ENCODE data around the gene UNC13C. TPM values are rescaled to one million over a fixed set of nuclear protein-coding genes. Genes with fewer than 3 reads are reported as not detected.

The UNC13C gene
- total RNA-seq, 2 experiments from 2014 or later = not detected

DNA sequence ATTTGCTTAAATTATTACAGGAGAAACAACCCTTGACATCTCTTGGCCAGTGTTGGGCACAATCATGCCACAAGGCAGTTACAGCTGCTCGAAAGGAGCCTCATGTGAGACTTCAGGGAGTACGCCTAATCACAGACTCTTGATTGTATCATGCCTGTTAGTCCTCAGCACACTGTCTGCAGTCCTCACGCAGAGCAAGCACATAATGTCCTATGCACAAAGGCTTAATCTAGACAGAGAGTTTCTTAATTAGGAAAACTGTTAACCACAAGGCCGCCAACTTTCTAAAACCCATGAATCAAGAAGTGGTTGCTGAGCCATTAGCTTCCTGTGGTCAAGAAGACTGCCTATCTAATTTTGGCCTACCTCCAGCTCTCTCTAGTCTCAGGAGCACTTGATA, 172.0 kb downstream of the UNC13C start:
- Mint-ChIP-seq H3K4me3 (no peak overlapping the region), H3K27ac (no peak overlapping the region), H3K4me1 (ENCODE audit: low read depth) (no peaks in the 10 kb centered on the region), H3K9me3 (ENCODE audit: insufficient read depth) (no peaks in the 10 kb centered on the region), H3K36me3 (ENCODE audit: low read depth) (no peaks in the 10 kb centered on the region), H3K27me3 (ENCODE audit: low read depth) (no peaks in the 10 kb centered on the region)
- no peak for ATAC-seq
- DNase-seq = no peak
- ChIA-PET POLR2A (no interaction called here), CTCF (no interaction called here)

DNA sequence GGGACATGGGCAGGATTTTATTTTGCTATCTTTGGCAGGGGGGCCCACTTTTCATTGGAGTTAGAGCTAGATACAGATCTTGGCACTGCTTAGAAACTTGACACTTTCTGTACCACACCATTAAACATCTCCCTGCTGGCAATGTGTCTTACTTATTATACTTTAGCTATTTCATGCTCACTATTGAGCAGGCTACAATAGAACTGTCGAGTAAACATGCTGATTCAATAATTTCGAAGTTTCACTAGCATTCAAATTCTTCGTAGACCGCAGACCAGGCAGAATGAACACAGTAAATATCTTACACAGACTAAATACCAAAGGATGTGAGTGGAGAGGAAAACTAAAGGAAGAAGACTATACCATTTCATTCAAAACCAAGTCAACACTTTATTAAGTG, 180.8 kb downstream of the UNC13C start:
- Mint-ChIP-seq H3K9me3 (ENCODE audit: insufficient read depth) (no peaks in the 10 kb centered on the region), H3K27ac (no peak overlapping the region), H3K36me3 (ENCODE audit: low read depth) (no peaks in the 10 kb centered on the region), H3K4me3 (no peak overlapping the region), H3K27me3 (ENCODE audit: low read depth) (no peaks in the 10 kb centered on the region), H3K4me1 (ENCODE audit: low read depth) (no peaks in the 10 kb centered on the region)
- POLR2A ChIA-PET = no interaction called here
- CTCF ChIA-PET = no interaction called here
- ATAC-seq (no peak), DNase-seq (no peak)

DNA sequence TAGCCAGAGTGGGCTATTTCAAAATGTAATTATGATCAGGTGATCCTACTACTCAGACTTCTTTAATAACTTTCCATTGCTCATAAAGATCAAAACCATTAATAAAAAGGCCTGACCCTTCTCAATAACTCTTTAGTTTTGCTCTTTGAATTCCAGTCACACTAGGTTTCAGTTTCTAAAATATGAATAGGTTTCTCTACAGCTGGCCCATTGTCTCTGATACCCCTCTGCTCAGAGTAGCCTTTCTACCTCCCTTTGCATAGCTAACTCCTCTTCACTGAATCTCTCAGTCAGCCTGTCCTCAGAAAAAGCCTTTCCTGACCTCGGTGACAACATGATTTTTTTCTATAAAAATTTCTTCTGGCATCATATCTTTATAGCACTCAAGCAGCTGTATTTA, 209.1 kb downstream of the UNC13C start:
- ChIA-PET CTCF (no interaction called here), POLR2A (no interaction called here)
- DNase-seq (no peak), ATAC-seq (no peak)
- Mint-ChIP-seq H3K4me1 (ENCODE audit: low read depth) (no peaks in the 10 kb centered on the region), H3K27me3 (ENCODE audit: low read depth) (no peaks in the 10 kb centered on the region), H3K36me3 (ENCODE audit: low read depth) (no peaks in the 10 kb centered on the region), H3K27ac (no peak overlapping the region), H3K4me3 (no peak overlapping the region), H3K9me3 (ENCODE audit: insufficient read depth) (peaks cover 3% of the 10 kb centered on the region)

DNA sequence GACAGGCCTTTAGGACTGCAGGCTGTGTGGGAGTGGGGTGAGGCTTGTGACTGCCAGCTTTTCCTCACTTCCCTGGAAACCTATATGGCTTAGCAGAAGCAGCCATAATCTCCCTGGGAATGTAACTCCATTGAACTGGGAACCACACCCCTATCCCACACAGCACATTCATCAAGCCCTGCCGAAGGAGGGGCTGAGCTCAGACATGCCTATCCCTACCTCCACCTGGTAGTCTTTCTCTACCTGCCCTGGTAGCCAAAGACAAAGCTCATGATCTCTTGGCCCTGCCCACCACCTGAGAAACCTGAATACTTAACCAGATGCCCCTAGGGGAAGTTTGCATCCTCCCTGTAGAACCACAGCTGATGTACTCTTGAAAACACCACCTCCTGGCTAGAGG, 219.8 kb downstream of the UNC13C start:
- CTCF ChIA-PET = no interaction called here
- Mint-ChIP-seq H3K27ac (no peak overlapping the region), H3K4me3 (no peak overlapping the region), H3K4me1 (ENCODE audit: low read depth) (no peaks in the 10 kb centered on the region), H3K36me3 (ENCODE audit: low read depth) (no peaks in the 10 kb centered on the region), H3K9me3 (ENCODE audit: insufficient read depth) (peaks cover 4% of the 10 kb centered on the region), H3K27me3 (ENCODE audit: low read depth) (no peaks in the 10 kb centered on the region)
- no peak for DNase-seq
- POLR2A ChIA-PET = no interaction called here
- no peak for ATAC-seq

DNA sequence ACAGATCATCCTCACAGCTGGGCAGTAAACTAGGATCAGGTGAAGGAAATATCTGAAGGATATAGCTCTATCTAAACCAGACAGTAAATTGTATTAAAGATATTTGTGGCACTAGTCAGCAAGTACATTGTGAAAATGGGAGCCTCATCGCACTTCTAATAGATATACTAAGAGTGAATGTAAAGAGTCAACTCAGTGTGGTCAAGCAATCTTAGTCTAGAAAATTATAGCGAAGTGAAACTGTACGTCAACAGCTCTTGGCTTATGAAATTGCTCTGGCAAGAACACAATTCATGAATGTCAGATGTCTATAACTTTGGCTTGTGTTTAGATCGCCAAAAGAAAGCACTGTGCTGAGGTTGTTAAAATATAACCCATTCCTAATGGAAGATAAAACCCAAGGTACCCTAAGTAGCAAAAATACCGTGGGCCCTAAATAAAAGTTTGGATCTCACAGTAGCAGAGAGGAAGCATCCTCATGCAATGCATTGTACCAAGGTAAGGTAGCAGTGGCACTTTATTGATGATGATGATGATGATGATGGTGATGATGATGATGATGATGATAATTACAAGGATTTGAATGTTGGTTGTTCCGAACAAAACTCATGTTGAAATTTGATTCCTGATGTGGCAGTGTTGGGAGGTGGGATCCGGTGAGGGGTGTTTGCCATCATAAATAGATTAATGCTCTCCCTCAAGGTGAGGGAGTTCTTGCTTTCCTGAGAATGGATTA, 228.5 kb downstream of the UNC13C start:
- Mint-ChIP-seq H3K4me1 (ENCODE audit: low read depth) (no peaks in the 10 kb centered on the region), H3K4me3 (no peak overlapping the region), H3K36me3 (ENCODE audit: low read depth) (no peaks in the 10 kb centered on the region), H3K27me3 (ENCODE audit: low read depth) (no peaks in the 10 kb centered on the region), H3K9me3 (ENCODE audit: insufficient read depth) (no peaks in the 10 kb centered on the region), H3K27ac (no peak overlapping the region)
- CTCF ChIA-PET = no interaction called here
- ATAC-seq (no peak), DNase-seq (no peak)
- POLR2A ChIA-PET = no interaction called here

DNA sequence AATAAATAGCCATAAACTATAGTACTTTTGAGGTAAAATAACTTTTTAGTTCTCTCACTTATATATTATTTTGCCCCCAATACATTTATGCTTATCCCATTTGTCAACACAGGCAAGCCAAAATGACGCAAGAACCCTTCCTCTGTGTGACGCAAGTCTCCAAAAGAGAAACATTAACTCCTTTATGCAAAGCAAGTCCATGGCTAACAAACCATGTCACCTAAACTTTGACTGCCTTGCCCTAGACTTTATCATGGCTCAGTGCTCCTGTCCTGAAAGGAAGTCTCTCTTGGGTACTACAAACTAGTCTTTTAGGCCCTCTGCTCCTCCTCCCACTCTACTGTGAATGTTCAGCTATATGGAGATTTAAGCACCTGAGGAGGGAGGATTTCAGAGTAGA, 230.5 kb downstream of the UNC13C start:
- no peak for ATAC-seq
- Mint-ChIP-seq H3K9me3 (ENCODE audit: insufficient read depth) (no peaks in the 10 kb centered on the region), H3K27me3 (ENCODE audit: low read depth) (no peaks in the 10 kb centered on the region), H3K27ac (no peak overlapping the region), H3K36me3 (ENCODE audit: low read depth) (no peaks in the 10 kb centered on the region), H3K4me1 (ENCODE audit: low read depth) (no peaks in the 10 kb centered on the region), H3K4me3 (no peak overlapping the region)
- CTCF ChIA-PET = no interaction called here
- POLR2A ChIA-PET = no interaction called here
- no peak for DNase-seq

DNA sequence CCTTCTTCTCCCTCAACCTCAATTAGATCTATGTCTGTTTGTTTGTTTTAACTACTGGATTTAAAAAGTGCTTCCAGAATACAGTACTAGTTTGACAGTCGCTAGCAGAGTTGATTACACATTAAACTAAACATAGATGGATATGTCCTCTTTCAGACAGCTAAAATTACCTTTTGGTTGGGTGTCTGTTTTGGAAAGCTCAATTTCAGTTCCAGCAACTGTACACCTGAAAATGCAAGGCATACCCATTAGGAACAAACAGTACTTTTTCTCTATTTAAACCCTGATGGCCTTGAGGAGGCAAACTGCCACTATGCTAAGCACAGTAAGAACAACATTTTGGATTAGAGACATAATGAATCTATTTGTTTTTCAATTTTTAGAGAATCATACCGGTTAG, 234.4 kb downstream of the UNC13C start:
- H3K4me3 Mint-ChIP-seq = no peak overlapping the region
- H3K4me1 Mint-ChIP-seq (ENCODE audit: low read depth) = no peaks in the 10 kb centered on the region
- H3K27me3 Mint-ChIP-seq (ENCODE audit: low read depth) = no peaks in the 10 kb centered on the region
- ChIA-PET POLR2A (no interaction called here), CTCF (no interaction called here)
- no peak overlapping the region for H3K27ac Mint-ChIP-seq
- DNase-seq (no peak), ATAC-seq (no peak)
- no peaks in the 10 kb centered on the region for H3K9me3 Mint-ChIP-seq (ENCODE audit: insufficient read depth)
- H3K36me3 Mint-ChIP-seq (ENCODE audit: low read depth) = no peaks in the 10 kb centered on the region

DNA sequence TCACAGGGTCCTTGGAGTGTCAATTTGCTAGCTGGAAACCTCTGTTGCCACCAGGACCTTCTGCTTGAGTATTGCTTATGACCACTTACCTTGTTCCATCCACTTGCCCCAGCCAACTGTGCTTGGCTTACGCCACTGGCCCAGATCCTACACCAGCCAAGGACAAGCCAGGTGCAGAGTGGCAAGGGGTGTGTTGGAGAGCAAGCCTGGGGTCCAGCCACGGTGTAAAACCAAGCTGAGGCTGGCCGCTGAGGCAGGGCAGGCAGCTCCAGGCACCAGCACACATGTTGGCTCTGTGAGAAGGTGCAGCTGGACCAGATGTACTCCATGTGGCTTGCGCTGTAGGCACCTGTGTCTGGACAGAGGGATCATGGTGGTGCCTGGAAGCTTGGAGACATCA, 248.2 kb downstream of the UNC13C start:
- Mint-ChIP-seq H3K27me3 (ENCODE audit: low read depth) (no peaks in the 10 kb centered on the region), H3K4me3 (no peak overlapping the region), H3K27ac (no peak overlapping the region), H3K4me1 (ENCODE audit: low read depth) (no peaks in the 10 kb centered on the region), H3K36me3 (ENCODE audit: low read depth) (no peaks in the 10 kb centered on the region), H3K9me3 (ENCODE audit: insufficient read depth) (peaks cover 8% of the 10 kb centered on the region)
- no peak for ATAC-seq
- ChIA-PET POLR2A (no interaction called here), CTCF (no interaction called here)
- no peak for DNase-seq

DNA sequence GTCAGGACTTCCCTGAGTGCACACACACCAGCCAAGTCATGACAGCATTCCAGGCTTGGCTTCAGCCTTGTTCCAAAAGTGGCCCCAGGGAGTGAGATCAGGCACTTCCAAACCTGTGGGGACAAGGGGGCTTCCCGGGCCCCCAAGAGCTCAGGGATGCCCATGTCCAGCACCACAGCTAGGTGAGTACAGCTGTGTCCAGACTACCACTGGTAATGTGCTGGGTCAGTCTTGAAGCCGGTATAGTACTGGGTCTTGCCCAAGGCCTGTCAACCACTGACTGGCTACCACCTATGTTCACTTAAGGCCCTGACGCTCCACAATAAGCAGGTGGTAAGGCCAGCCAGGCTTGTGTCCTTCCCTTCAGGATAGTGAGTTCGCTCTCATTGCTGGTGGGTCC, 249.3 kb downstream of the UNC13C start:
- ATAC-seq = no peak
- Mint-ChIP-seq H3K27me3 (ENCODE audit: low read depth) (no peaks in the 10 kb centered on the region), H3K9me3 (ENCODE audit: insufficient read depth) (peaks cover 8% of the 10 kb centered on the region), H3K36me3 (ENCODE audit: low read depth) (no peaks in the 10 kb centered on the region), H3K4me3 (no peak overlapping the region), H3K4me1 (ENCODE audit: low read depth) (no peaks in the 10 kb centered on the region), H3K27ac (no peak overlapping the region)
- no peak for DNase-seq
- CTCF ChIA-PET = no interaction called here
- POLR2A ChIA-PET = no interaction called here

DNA sequence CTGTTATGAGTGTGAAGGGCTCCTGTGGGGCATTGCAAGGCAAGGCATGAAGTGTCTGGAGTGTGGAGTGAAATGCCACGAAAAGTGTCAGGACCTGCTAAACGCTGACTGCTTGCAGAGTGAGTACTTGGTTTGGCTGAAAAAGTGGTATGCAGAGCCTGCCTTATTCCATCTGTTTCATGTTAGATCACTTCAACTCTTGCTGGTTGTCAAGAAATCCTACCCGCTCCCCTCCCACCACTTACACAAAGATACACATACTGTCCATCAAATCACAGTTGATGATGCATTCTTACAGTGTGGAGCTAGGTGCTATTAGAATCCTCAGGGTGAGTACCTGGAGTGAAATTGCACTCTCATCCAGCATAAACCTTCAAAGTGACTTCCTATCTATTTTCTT, 272.1 kb downstream of the UNC13C start:
- no peak overlapping the region for H3K27ac Mint-ChIP-seq
- H3K4me3 Mint-ChIP-seq = no peak overlapping the region
- no peaks in the 10 kb centered on the region for H3K36me3 Mint-ChIP-seq (ENCODE audit: low read depth)
- CTCF ChIA-PET = no interaction called here
- no peaks in the 10 kb centered on the region for H3K4me1 Mint-ChIP-seq (ENCODE audit: low read depth)
- DNase-seq (no peak), ATAC-seq (no peak)
- H3K9me3 Mint-ChIP-seq (ENCODE audit: insufficient read depth) = no peaks in the 10 kb centered on the region
- H3K27me3 Mint-ChIP-seq (ENCODE audit: low read depth) = no peaks in the 10 kb centered on the region
- POLR2A ChIA-PET = no interaction called here

DNA sequence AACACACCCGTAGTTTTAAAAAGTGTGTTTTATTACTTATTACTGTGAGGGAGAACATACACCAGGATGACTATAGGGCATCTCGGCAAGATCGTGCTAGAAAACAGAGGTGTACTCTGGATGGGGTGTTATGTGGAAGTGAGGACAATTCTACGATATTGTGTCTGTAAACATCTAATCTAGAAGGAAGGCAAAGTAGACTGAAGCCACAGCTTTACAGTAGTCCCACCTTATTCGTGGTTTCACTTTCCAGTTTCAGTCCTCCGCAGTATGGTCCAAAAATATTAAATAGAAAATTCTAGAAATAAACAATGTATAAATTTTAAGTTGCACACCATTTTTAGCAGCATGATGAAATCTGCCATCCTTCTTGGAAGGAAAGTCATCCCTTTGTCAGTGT, 277.9 kb downstream of the UNC13C start:
- Mint-ChIP-seq H3K36me3 (ENCODE audit: low read depth) (no peaks in the 10 kb centered on the region), H3K9me3 (ENCODE audit: insufficient read depth) (no peaks in the 10 kb centered on the region), H3K27ac (no peak overlapping the region), H3K4me1 (ENCODE audit: low read depth) (no peaks in the 10 kb centered on the region), H3K4me3 (no peak overlapping the region), H3K27me3 (ENCODE audit: low read depth) (no peaks in the 10 kb centered on the region)
- ChIA-PET POLR2A (no interaction called here), CTCF (no interaction called here)
- DNase-seq (no peak), ATAC-seq (no peak)

DNA sequence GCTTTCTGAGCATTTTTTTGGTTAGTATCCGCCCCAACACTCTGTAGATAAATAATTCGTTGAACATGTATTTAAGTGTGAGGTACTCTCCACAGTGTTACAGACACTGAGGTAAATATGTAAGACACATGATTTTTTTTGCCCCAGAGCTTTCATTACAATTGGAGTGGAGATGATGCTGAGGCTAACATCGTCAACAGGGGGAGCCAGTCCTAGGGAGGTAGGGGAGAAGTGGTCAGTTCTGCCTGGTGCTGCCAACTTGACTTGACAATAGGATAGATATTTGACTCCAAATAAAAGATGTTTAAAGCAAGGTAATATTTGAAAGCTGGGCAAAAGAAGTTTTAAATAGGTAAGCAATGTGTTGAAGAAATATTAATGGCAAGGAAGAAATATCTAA, 295.7 kb downstream of the UNC13C start:
- H3K9me3 Mint-ChIP-seq (ENCODE audit: insufficient read depth) = no peaks in the 10 kb centered on the region
- ATAC-seq = no peak
- no peak overlapping the region for H3K4me3 Mint-ChIP-seq
- no peaks in the 10 kb centered on the region for H3K27me3 Mint-ChIP-seq (ENCODE audit: low read depth)
- H3K36me3 Mint-ChIP-seq (ENCODE audit: low read depth) = no peaks in the 10 kb centered on the region
- H3K27ac Mint-ChIP-seq = no peak overlapping the region
- CTCF ChIA-PET = no interaction called here
- no peak for DNase-seq
- H3K4me1 Mint-ChIP-seq (ENCODE audit: low read depth) = no peaks in the 10 kb centered on the region
- POLR2A ChIA-PET = no interaction called here

DNA sequence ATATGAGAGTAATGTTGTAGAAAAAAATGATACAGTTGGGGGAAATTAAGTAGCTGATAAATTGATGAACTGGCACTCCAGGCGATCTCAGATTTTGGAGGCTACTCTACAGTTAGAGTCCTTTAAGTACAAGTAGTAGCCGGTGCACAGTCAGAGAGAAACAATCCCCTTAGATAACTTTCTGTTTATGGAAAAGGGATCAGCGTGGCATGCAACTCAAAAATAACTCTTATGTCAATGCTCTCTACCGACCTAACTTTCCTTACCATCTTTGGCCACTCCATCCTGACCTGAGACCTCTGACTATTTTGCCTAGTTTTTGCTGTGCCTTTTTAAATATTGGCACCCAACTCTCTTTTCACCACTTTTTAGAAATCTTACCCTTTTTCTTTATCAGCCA, 299.6 kb downstream of the UNC13C start:
- no peak for ATAC-seq
- H3K9me3 Mint-ChIP-seq (ENCODE audit: insufficient read depth) = no peaks in the 10 kb centered on the region
- no peak overlapping the region for H3K27ac Mint-ChIP-seq
- CTCF ChIA-PET = no interaction called here
- H3K4me1 Mint-ChIP-seq (ENCODE audit: low read depth) = no peaks in the 10 kb centered on the region
- H3K4me3 Mint-ChIP-seq = no peak overlapping the region
- no peak for DNase-seq
- H3K36me3 Mint-ChIP-seq (ENCODE audit: low read depth) = no peaks in the 10 kb centered on the region
- POLR2A ChIA-PET = no interaction called here
- H3K27me3 Mint-ChIP-seq (ENCODE audit: low read depth) = no peaks in the 10 kb centered on the region

Data from activated CD8-positive, alpha-beta T cell treated with anti-CD3 and anti-CD28 coated beads, Interleukin-2, amount 10 ng/mL, durations not matched to agents 7 days and 5 days (primary cell).